GM19455 (cell line): ENCODE data around the gene FMNL2.
"Not testable (repeated sequence)": the region's sequence is repeated elsewhere in the genome, so short reads cannot be mapped to it uniquely, and the experiment has no call there.

Experiments
- ATAC-seq: cut with Tn5 transposase; IDR thresholded peaks from one replicate; pipeline ENCODE4 v1.9.1; 2021; ENCODE audit not compliant: unreplicated experiment

FMNL2 gene

GRCh38 chr2:152467677-152468410 is 132.9 kb downstream of the FMNL2 start:
- peak; percentile 10 for ATAC-seq

DNA sequence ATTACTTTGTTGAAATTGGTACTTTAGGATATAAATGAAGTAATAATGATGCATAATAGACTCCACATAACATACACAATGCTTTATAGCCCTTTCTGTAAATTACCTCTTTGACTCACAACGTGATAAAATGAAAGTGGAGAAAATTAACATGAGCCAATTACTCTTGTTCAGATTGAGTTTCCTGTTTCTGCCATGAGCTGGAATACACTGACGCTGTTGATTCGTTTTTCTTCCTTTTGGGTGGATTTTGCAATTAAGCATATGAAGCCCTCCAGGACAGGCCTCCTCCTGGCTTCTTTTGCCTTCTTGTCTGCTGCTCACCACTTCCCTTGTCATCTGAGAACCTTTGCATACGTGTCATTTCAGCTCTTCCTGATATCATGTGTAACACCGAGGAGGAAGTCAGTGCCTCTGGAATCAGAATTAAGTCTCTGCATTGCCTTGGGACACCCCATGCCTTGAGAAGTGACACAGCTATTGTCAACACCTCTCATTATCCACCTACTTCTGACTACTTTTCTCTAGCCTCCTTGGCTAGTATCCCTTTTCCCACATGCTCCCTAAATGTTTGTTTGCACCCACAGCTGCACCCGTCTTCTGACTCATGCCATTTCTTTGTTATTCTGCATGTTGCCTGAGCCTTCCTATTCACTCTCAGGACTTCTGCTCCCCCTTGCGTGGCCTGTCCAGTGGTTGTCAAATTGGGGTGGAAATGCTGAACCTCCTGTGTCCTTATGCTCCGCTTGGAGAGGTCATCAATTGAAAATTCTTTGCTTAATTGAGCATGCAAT is 134.1 kb downstream of the FMNL2 start:
- ATAC-seq: no peak

GRCh38 chr2:152470861-152471854 is 136.2 kb downstream of the FMNL2 start:
- ATAC-seq: no peak

DNA sequence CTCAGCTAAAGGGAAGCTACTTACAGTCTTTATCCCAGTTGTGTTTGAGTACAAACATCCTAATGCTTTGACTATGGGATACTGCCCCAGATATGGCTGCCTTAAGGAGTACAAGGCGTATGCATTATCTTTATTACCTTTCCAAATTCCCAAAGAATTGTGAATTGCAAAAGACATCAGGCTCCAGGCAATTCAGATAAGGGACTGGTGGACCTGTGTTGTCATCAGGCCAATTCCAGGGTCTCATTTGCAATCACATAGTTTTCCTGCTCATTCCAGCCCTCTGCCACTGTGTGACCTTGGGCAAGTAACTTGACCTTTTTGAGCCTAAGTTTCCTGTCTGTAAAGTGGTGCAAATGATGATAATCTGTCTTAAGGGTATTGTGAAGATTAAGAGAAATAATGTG is 137.5 kb downstream of the FMNL2 start:
- no peak for ATAC-seq

DNA sequence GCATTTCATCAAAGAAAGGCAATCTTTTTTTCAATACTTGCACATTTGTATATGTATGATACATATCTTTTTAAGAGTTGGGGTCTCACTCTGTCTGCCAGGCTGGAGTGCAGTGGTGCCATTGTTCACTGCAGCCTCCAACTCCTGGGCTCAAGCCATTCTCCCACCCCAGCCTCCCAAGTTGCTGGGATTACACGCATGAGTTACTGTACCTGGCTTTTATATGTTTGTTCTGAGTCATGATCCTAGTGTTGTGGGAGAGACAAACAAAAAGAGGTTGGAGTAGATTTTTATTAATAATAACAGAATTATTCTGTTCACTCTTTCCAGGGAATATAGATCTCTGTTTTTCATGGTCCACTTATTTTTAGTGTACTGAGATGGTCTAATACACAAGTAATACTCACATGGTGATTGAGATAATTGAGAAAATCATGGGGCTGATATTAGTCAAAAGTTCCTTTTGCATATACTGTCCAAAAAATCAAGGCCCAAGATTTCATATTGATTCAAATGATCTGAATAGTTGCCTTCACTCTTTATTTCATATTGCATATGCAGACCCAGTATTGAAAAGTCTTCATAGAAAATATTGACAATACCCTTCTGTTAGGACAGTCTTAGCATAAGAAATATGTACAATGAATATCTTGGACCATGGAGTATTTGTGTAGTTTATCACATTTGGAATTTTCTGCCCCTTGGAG is 138.3 kb downstream of the FMNL2 start:
- no peak for ATAC-seq

DNA sequence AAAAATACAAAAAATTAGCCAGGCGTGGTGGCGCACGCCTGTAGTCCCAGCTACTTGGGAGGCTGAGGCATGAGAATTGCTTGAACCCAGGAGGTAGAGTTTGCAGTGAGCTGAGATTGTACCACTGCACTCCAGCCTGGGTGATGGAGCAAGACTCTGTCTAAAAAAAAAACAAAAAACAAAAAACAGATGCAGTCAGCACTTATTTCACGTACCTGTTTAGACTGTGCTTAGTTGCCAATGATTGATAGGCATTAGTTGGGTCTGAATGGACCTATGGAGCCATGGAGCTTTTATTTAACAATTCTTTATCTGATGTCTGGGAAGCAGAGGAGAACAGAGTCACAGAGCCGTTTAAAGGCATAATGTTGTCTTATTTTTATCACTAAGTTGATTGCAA is 139.5 kb downstream of the FMNL2 start:
- not testable (repeated sequence) for ATAC-seq

DNA sequence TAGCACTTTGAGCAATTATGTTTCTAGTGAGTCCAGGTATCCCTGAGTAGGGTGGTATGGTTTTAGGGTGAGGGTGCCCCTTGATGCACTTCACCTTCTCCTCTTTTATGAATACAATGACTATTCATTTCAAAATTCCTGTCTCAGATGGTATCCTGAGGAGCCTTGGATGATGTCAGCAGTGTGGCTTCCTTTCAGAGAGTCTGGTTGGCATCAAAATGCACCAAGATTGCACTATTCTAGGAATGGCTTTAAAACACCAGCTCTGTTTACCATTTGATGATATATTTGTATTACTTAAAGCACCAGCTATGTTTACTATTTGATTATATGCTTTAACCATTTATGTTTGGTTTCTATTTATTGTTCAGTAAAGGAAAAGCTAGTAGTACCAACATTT is 141.0 kb downstream of the FMNL2 start:
- ATAC-seq: no peak

- no peak for ATAC-seq
These were observed 142.5 kb downstream of the FMNL2 start for GRCh38 chr2:152477347-152478092.

DNA sequence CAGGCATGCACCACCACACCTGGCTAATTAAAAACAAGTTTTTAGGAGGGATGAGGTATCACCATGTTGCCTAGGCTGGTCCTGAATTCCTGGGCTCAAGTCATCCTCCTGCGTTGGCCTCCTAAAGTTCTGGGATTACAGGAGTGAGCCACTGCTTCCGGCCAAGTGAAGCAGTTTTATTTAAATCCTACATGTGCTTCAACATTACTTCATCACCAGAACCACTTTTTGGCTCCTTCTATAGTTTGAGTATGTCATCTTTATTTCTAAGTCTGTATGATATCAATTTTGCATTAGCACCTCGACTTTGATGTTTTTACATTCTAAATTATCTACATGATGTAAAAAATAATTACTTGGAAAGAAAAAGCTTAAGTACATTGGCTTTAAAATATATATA is 144.3 kb downstream of the FMNL2 start:
- no peak for ATAC-seq

DNA sequence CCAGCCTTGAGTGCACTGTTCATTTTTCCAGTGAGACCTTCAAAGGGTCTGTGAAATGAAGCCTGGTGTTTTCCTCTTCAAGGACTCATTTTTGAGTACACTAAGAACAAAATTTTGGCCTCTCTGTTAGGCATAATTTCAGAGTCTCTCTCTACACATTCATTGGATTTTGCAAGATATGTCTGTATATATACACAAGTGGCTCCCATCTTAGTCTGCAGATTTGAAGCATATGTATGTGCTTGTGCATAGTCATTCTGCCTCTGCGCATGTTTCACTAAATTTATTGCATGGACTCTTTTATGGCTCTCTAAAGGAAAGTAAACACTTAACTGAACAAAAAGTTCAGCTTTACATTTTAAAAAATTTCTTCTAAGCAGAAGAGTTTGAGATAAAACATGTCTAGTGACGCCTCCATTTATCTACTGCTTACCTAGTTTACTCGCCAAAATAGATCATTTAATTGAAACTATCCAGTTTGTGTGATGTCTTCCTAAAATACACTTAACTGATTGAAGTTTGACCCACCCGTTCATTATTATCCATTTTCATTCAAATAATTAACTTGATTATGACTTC is 145.9 kb downstream of the FMNL2 start:
- ATAC-seq: no peak

DNA sequence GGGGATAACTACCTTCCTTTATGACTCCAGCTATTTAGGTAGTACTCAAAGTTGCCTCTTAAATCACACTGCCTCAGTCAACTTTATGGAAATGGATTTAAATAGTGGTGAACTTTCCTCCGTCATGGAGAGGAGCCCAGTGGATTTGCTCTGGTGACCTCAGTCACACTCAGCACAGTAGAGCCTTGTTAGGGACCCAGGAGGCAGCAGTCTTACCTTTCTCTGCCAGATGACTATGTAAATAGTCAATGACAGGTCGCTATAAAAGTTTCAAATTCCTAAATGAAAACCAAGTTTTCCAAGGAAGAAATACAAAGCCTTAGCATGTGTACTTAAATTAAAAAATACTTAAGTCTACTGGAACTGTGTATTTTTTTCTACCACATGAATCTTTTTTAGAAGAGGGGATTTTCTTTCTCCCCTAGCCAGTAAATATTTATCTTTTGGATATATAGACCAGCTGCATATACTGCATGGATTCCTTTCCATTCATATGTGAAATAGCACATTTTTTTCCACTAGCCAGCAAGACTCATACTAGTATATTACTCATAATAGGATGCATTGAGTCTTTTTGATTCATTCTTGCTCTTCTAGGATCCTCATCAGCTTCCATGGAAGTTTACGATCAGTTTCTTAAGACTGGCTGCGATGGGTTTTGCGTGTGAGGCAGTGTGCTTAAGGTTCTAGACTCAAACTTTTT is 147.1 kb downstream of the FMNL2 start:
- no peak for ATAC-seq

DNA sequence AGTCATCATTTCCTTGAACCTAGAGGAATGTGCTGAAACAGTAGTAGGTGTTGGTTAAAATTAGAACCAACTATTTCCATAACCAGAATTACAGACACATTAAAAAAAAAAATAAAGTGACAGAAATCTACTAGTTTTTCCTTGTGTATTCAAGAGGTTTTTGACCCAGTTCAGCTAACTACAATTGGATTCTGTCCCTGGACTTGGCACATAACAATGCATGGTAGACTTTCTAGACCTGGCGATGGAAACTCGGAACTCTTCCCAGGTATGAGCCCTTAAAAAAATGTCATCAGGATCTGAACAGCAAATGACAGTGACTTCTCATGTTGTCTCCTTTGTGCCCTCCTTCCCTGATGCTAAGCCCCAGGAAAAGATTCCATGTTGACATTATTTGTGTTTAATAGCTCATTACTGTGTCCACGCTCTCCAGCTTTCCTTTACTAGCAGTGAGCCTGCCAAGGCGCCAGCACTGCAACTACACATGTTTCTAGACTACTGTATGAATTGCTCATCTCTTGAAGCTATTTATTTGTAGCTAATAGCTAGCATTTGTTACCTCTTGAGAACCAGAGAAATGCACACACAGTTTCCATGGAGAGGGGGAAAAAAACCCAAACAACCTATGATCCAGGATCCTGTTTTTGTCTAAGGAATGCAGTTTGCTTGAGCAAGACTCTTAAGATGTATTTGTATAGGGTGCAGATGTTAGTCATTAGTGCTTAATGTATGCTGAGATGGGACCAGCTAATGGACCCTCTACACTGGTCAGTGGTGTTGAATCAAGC is 148.5 kb downstream of the FMNL2 start:
- no peak for ATAC-seq

- no peak for ATAC-seq
These were observed 151.2 kb downstream of the FMNL2 start for GRCh38 chr2:152485954-152486736.

- no peak for ATAC-seq
These were observed 151.9 kb downstream of the FMNL2 start for GRCh38 chr2:152486737-152487400.

DNA sequence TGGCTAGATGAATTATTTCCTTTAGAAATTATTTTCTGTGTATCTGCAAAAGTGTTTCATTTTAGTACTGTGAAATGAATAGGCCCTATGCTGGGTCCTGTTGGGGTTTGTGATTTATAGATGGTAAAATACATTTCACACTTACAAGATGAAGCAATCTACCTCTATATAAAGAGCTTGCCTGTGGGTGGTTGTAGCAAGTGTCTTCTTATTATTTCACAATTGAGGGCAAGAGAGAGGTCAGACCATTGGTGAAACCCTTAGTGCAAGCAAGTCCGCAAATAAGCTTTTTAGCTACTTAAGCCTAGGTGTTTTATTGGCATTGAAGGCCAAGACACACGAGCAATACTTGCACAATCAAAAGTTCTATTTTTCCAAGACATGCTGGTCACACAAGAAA is 153.1 kb downstream of the FMNL2 start:
- no peak for ATAC-seq

- ATAC-seq: no peak
These were observed 154.4 kb downstream of the FMNL2 start for GRCh38 chr2:152489364-152489763.
